Non-pigmented ciliary epithelial cell (primary cell): Measurements from ENCODE around the gene MECP2.

Experiments
- DNase-seq: peaks from one replicate; pipeline ENCODE4 v3.0.0-alpha.2; 2010; ENCODE audit warnings: low read depth

The MECP2 gene

GRCh38 chrX:154115750-154116149 is 18.2 kb upstream of the MECP2 start:
- DNase-seq = no peak

- no peak for DNase-seq
Measured at GRCh38 chrX:154115071-154115470, 17.6 kb upstream of the MECP2 start.

GRCh38 chrX:154114652-154115051 is 17.1 kb upstream of the MECP2 start:
- DNase-seq = no peak

GRCh38 chrX:154113729-154114128 is 16.2 kb upstream of the MECP2 start:
- DNase-seq = no peak

GRCh38 chrX:154098551-154098950 is 1.0 kb upstream of the MECP2 start:
- no peak for DNase-seq

GRCh38 chrX:154097003-154097588 is 421 bp downstream of the MECP2 start:
- no peak for DNase-seq

- no peak for DNase-seq
Measured at GRCh38 chrX:154096140-154097002, 1.1 kb downstream of the MECP2 start.

- DNase-seq = no peak
Measured at GRCh38 chrX:154094833-154095232, 2.7 kb downstream of the MECP2 start.

GRCh38 chrX:154093965-154094364 is 3.6 kb downstream of the MECP2 start:
- no peak for DNase-seq

GRCh38 chrX:154092371-154092770 is 5.1 kb downstream of the MECP2 start:
- no peak for DNase-seq

GRCh38 chrX:154091678-154092077 is 5.8 kb downstream of the MECP2 start:
- no peak for DNase-seq

- DNase-seq = no peak
Measured at GRCh38 chrX:154090731-154091130, 6.8 kb downstream of the MECP2 start.

- no peak for DNase-seq
Measured at GRCh38 chrX:154084449-154085300, 12.8 kb downstream of the MECP2 start.

- DNase-seq = no peak
Measured at GRCh38 chrX:154083126-154083517, 14.4 kb downstream of the MECP2 start.

- no peak for DNase-seq
Measured at GRCh38 chrX:154082396-154083125, 15.0 kb downstream of the MECP2 start.

GRCh38 chrX:154077101-154077500 is 20.4 kb downstream of the MECP2 start:
- DNase-seq = no peak

GRCh38 chrX:154074199-154074598 is 23.3 kb downstream of the MECP2 start:
- DNase-seq = no peak

- no peak for DNase-seq
Measured at GRCh38 chrX:154072192-154072591, 25.3 kb downstream of the MECP2 start.

GRCh38 chrX:154068560-154068959 is 29.0 kb downstream of the MECP2 start:
- DNase-seq = no peak

- DNase-seq = no peak
Measured at GRCh38 chrX:154064637-154065435, 32.7 kb downstream of the MECP2 start.

- no peak for DNase-seq
Measured at GRCh38 chrX:154063234-154063633, 34.3 kb downstream of the MECP2 start.
